H1 (cell line): ENCODE results near the gene CCL15. TPM values are rescaled to one million over a fixed set of nuclear protein-coding genes. Genes with fewer than 3 reads are reported as not detected.

Experiments
- CTCF ChIA-PET: fragments of 300-600 bp; sonication (Branson Sonifier 250); formaldehyde crosslinking; loops from one replicate; lab custom pipeline; 2021; ENCODE audit not compliant: partially characterized antibody; lab: Charles Lee
- POLR2A ChIA-PET: fragments of 300-600 bp; sonication (Branson Sonifier 250); formaldehyde crosslinking; loops from one replicate; lab custom pipeline; 2021; ENCODE audit warnings: inconsistent platforms; ENCODE audit not compliant: partially characterized antibody; lab: Charles Lee
- DNase-seq, 2 experiments: peaks; one replicate each; pipeline versions ENCODE4 v3.0.0 to v3.0.0-alpha.2; 2010 to 2022; ENCODE audit warnings: low spot score in 2 of 2, low read depth in 1 of 2, mixed read lengths in 1 of 2
- FAIRE-seq: peaks from 2 replicates; lab custom pipeline; 2011; peaks lifted over from hg19 to GRCh38; lab: Jason Lieb, UNC
- H2AFZ ChIP-seq: 2 replicates; pipeline ENCODE4 v1.8.1; 2012; ENCODE audit warnings: low read length, inconsistent platforms
- H2AK5ac ChIP-seq: 2 replicates; pipeline ENCODE4 v1.6.1; 2013; ENCODE audit warnings: low read depth, low read length
- H2BK120ac ChIP-seq: replicated peaks from 2 replicates; pipeline ENCODE3; 2013; ENCODE audit warnings: low read depth, low read length, inconsistent platforms
- H2BK12ac ChIP-seq: 2 replicates; pipeline ENCODE4 v1.6.1; 2013; ENCODE audit warnings: low read depth, low read length
- H2BK15ac ChIP-seq: 2 replicates; pipeline ENCODE4 v1.6.1; 2013; ENCODE audit warnings: low read length
- H2BK20ac ChIP-seq: 2 replicates; pipeline ENCODE4 v1.6.1; 2013; ENCODE audit warnings: low read length
- H2BK5ac ChIP-seq: 2 replicates; pipeline ENCODE4 v1.6.1; 2013; ENCODE audit warnings: low read depth, low read length
- H3K14ac ChIP-seq: 2 replicates; pipeline ENCODE4 v1.6.1; 2013; ENCODE audit warnings: inconsistent platforms; ENCODE audit not compliant: insufficient read length
- H3K18ac ChIP-seq: 2 replicates; pipeline ENCODE4 v1.6.1; 2013; ENCODE audit warnings: low read length; ENCODE audit errors: extremely low read depth
- H3K23ac ChIP-seq: 2 replicates; pipeline ENCODE4 v1.6.1; 2013; ENCODE audit warnings: inconsistent platforms; ENCODE audit not compliant: insufficient read length
- H3K23me2 ChIP-seq: 2 replicates; pipeline ENCODE4 v1.6.1; 2013; ENCODE audit warnings: low read depth, low read length
- H3K27ac ChIP-seq: 2 replicates; pipeline ENCODE4 v1.6.1; 2011; ENCODE audit warnings: low read depth, low read length, inconsistent platforms
- H3K27me3 ChIP-seq, 4 experiments: replicated peaks in 1 of 4; 1 replicate in 1 of 4; 2 replicates in 3 of 4; pipeline versions ENCODE4 v1.6.1 to v1.8.1; 2011 to 2013; ENCODE audit warnings: low read length in 3 of 4, mild to moderate bottlenecking in 3 of 4, inconsistent platforms in 2 of 4, mixed read lengths in 2 of 4, moderate library complexity in 1 of 4; ENCODE audit not compliant: control insufficient read depth in 3 of 4, insufficient read depth in 3 of 4; ENCODE audit errors: extremely low read depth in 1 of 4
- H3K36me3 ChIP-seq, 4 experiments: 2 replicates each; pipeline versions ENCODE4 v1.6.1 to v1.8.1; 2011 to 2013; ENCODE audit warnings: mild to moderate bottlenecking in 4 of 4, low read length in 3 of 4, moderate library complexity in 2 of 4, control low read depth in 1 of 4, inconsistent platforms in 1 of 4; ENCODE audit not compliant: insufficient read depth in 4 of 4, control insufficient read depth in 2 of 4
- H3K4ac ChIP-seq: replicated peaks from 2 replicates; pipeline ENCODE3; 2013; ENCODE audit warnings: low read length, low read depth, mixed read lengths, inconsistent platforms; ENCODE audit not compliant: insufficient read length
- H3K4me1 ChIP-seq, 4 experiments: replicated peaks in 1 of 4; 1 replicate in 1 of 4; 2 replicates in 3 of 4; pipeline versions ENCODE4 v1.6.1 to v1.8.1; 2011 to 2013; ENCODE audit warnings: low read length in 3 of 4, inconsistent platforms in 2 of 4, mixed read lengths in 1 of 4; ENCODE audit not compliant: insufficient read depth in 4 of 4, control insufficient read depth in 3 of 4
- H3K4me2 ChIP-seq, 2 experiments: 2 replicates each; pipeline versions ENCODE4 v1.6.1 to v1.8.1; 2011 to 2013; ENCODE audit warnings: low read depth in 2 of 2, low read length in 2 of 2, control low read depth in 1 of 2, inconsistent platforms in 1 of 2, mild to moderate bottlenecking in 1 of 2; ENCODE audit not compliant: insufficient read depth in 1 of 2
- H3K4me3 ChIP-seq, 4 experiments: fragments of 200-600, 300-600 bp in 1 of 4; sonication (generic), shearing (Covaris generic), sonication (Bioruptor Twin) in 1 of 4; 2 replicates each; pipeline versions ENCODE4 v1.5.1 to v1.8.1; 2011 to 2016; ENCODE audit warnings: low read length in 4 of 4, low read depth in 3 of 4, control low read depth in 2 of 4, inconsistent platforms in 2 of 4, mild to moderate bottlenecking in 2 of 4, mixed read lengths in 1 of 4, moderate library complexity in 1 of 4; ENCODE audit not compliant: insufficient read depth in 2 of 4; ENCODE audit errors: extremely low read depth in 1 of 4
- H3K56ac ChIP-seq: replicated peaks from 2 replicates; pipeline ENCODE3; 2013; ENCODE audit warnings: low read depth, mild to moderate bottlenecking, mixed read lengths, low read length, inconsistent platforms; ENCODE audit not compliant: insufficient read length
- H3K79me1 ChIP-seq: 2 replicates; pipeline ENCODE4 v1.6.1; 2013; ENCODE audit warnings: low read depth, low read length, control low read depth
- H3K79me2 ChIP-seq, 2 experiments: 2 replicates each; pipeline versions ENCODE4 v1.6.1 to v1.8.1; 2012 to 2013; ENCODE audit warnings: low read length in 2 of 2, mild to moderate bottlenecking in 2 of 2, inconsistent platforms in 1 of 2; ENCODE audit not compliant: insufficient read depth in 2 of 2, control insufficient read depth in 1 of 2
- H3K9ac ChIP-seq, 4 experiments: replicated peaks in 1 of 4; 1 replicate in 1 of 4; 2 replicates in 3 of 4; pipeline versions ENCODE4 v1.6.1 to v1.8.1; 2011 to 2013; ENCODE audit warnings: low read depth in 3 of 4, low read length in 3 of 4, control low read depth in 2 of 4, mild to moderate bottlenecking in 2 of 4, moderate library complexity in 2 of 4, inconsistent platforms in 1 of 4; ENCODE audit errors: extremely low read depth in 1 of 4
- H3K9me3 ChIP-seq, 2 experiments: 2 replicates each; pipeline versions ENCODE4 v1.6.1 to v1.8.1; 2012 to 2013; ENCODE audit warnings: mild to moderate bottlenecking in 2 of 2, moderate library complexity in 2 of 2, control low read depth in 1 of 2, inconsistent platforms in 1 of 2, low read depth in 1 of 2, low read length in 1 of 2, mixed read lengths in 1 of 2; ENCODE audit not compliant: insufficient read depth in 2 of 2
- H4K20me1 ChIP-seq, 2 experiments: replicated peaks in 1 of 2; 2 replicates each; pipeline versions ENCODE3 to v1.8.1; 2011 to 2013; ENCODE audit warnings: inconsistent platforms in 2 of 2, low read length in 2 of 2, mild to moderate bottlenecking in 1 of 2; ENCODE audit not compliant: insufficient read depth in 2 of 2, control insufficient read depth in 1 of 2
- H4K5ac ChIP-seq: 2 replicates; pipeline ENCODE4 v1.6.1; 2013; ENCODE audit warnings: low read length, low read depth, mixed read lengths, inconsistent platforms; ENCODE audit not compliant: insufficient read length
- H4K8ac ChIP-seq: 2 replicates; pipeline ENCODE4 v1.8.0; 2013; ENCODE audit warnings: mild to moderate bottlenecking, moderate library complexity, low read length, inconsistent platforms; ENCODE audit not compliant: insufficient read depth; ENCODE audit errors: extremely low read depth
- H4K91ac ChIP-seq: replicated peaks from 2 replicates; pipeline ENCODE3; 2013; ENCODE audit warnings: low read length, mixed read lengths, inconsistent platforms; ENCODE audit not compliant: insufficient read length
- CBX8 ChIP-seq: fragments of 300-800, 300-1000 bp; sonication (generic); IDR thresholded peaks from 2 replicates; pipeline ENCODE4 v1.7.1; 2016; ENCODE audit warnings: low read depth, low read length, borderline replicate concordance
- CHD1 ChIP-seq: IDR thresholded peaks from 2 replicates; pipeline ENCODE4 v1.6.1; 2012; ENCODE audit warnings: low read depth, low read length, improper control_type of control experiment
- CHD2 ChIP-seq: IDR thresholded peaks from 2 replicates; pipeline ENCODE4 v1.6.1; 2012; ENCODE audit warnings: low read length, improper control_type of control experiment
- CREB1 ChIP-seq: IDR thresholded peaks from 2 replicates; pipeline ENCODE4 v1.6.1; 2012; ENCODE audit warnings: inconsistent platforms
- CTBP2 ChIP-seq: IDR thresholded peaks from 2 replicates; pipeline ENCODE4 v1.7.0; 2011; ENCODE audit warnings: borderline replicate concordance, mild to moderate bottlenecking, moderate library complexity, mixed read lengths, low read length; ENCODE audit not compliant: insufficient read depth, insufficient read length
- GABPA ChIP-seq: IDR thresholded peaks from 2 replicates; pipeline ENCODE4 v1.6.1; 2011; ENCODE audit warnings: mild to moderate bottlenecking, low read length, moderate library complexity, borderline replicate concordance; ENCODE audit not compliant: insufficient read depth
- NRF1 ChIP-seq: IDR thresholded peaks from 2 replicates; pipeline ENCODE4 v1.6.1; 2011; ENCODE audit warnings: mild to moderate bottlenecking, low read depth, low read length, improper control_type of control experiment
- PHF8 ChIP-seq: fragments of 200-600 bp; sonication (generic); conservative IDR thresholded peaks from 2 replicates; pipeline ENCODE4 v1.7.1; 2012; ENCODE audit warnings: low read depth, mild to moderate bottlenecking, inconsistent platforms, low read length, moderate library complexity
- SUZ12 ChIP-seq: fragments of 200-600 bp; sonication (generic); IDR thresholded peaks from 2 replicates; pipeline ENCODE4 v1.6.1; 2012; ENCODE audit warnings: mild to moderate bottlenecking, inconsistent platforms, low read length, moderate library complexity, mixed read lengths
- TAF1 ChIP-seq: IDR thresholded peaks from 2 replicates; pipeline ENCODE4 v1.6.1; 2011; ENCODE audit warnings: mild to moderate bottlenecking, low read depth, low read length
- ZNF274 ChIP-seq: IDR thresholded peaks from 2 replicates; pipeline ENCODE4 v1.7.0; 2012; ENCODE audit warnings: low read length, borderline replicate concordance; ENCODE audit errors: extremely low read depth
- WGBS, 2 experiments: shearing (Covaris generic) in 1 of 2; methylation state at CpG; one replicate each; pipeline versions ENCODE4 v1.1.6 to v1.1.7; 2013 to 2015; ENCODE audit warnings: low lambda C conversion rate in 2 of 2, mixed read lengths in 2 of 2, inconsistent platforms in 1 of 2, low coverage in 1 of 2, missing lambda C conversion rate in 1 of 2; ENCODE audit not compliant: insufficient replicate concordance in 2 of 2, insufficient coverage in 1 of 2, insufficient read length in 1 of 2; ENCODE audit errors: extremely low coverage in 1 of 2, missing lambda C conversion rate in 1 of 2; 5-methylcytosine and 5-hydroxymethylcytosine counted together
- polyA plus RNA-seq, 7 experiments: library from polyadenylated mRNA; depleted of rRNA in 3 of 7; stranded (reverse) in 5 of 7; unstranded in 2 of 7; fragments of >200 nt in 5 of 7; fragments of 200-250 nt in 2 of 7; gene quantifications; 1 replicate in 5 of 7; 2 replicates in 1 of 7; 4 replicates in 1 of 7; pipeline versions ENCODE4 v1.2.1 to v1.2.3, GENCODE V29; 2011 to 2013; ENCODE audit warnings: missing spikeins in 2 of 7, mixed read lengths in 2 of 7
- total RNA-seq: library from RNA; stranded (reverse); fragmentation: NEBNext Ultra II Directional; extraction: Animal tissue kit (Norgen Biotek cat#: 25700); gene quantifications from 2 replicates; pipeline ENCODE4 v1.2.1, GENCODE V29; 2021
- TF ChIP-seq, protein P1 (sequence below): IDR thresholded peaks from 2 replicates; pipeline ENCODE4 v1.6.1; 2012; ENCODE audit warnings: low read length, inconsistent platforms

The CCL15 gene
- total and polyA plus RNA-seq, 2 of the 8 experiments (the other 6 are each of a cell fraction or from before 2014, with no cell fraction given), result not detected

DNA sequence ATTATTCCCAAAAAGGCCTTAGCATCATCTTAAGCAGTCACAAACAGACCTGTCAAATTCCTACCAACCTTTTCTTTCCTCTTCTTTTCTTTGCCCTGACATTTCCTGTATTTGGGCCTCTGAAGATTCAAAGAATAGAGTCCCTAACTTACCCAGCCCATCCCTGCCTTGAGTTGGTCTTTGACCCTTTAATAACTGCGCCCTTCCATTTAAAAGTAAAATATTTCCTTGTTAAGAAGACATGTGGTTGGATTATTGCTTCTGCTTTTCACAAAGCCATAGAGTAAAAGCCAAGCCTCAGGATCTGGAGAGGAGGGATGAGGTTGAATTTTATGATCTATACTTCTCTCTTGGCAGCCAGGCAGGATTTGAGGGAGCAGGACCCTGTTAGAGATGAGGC, 29.6 kb upstream of the CCL15 start:
- no peak for FAIRE-seq
- Histone ChIP-seq H3K79me2 (no peaks in the 10 kb centered on the region), H3K4ac (no peak overlapping the region), H2BK5ac (no peak overlapping the region), H3K79me1 (no peaks in the 10 kb centered on the region), H4K8ac (no peak overlapping the region), H3K23ac (no peak overlapping the region), H2BK20ac (no peak overlapping the region), H2BK120ac (no peak overlapping the region), H3K4me2 (no peak overlapping the region), H4K20me1 (no peaks in the 10 kb centered on the region), H3K9ac (no peak overlapping the region), H3K23me2 (peaks cover 3% of the 10 kb centered on the region; the same call in 1 of the 2 replicates), H3K27ac (no peak overlapping the region), H3K27me3 (peaks cover 0 to 2% (median under 1%) of the 10 kb centered on the region in 4 experiments; a peak in 1 of 7 replicates), H3K14ac (no peak overlapping the region), H3K56ac (no peak overlapping the region), H2AK5ac (no peak overlapping the region), H4K91ac (no peak overlapping the region), H3K4me3 (no peak overlapping the region), H3K9me3 (no peaks in the 10 kb centered on the region), H2BK12ac (no peak overlapping the region), H3K36me3 (no peaks in the 10 kb centered on the region), H2BK15ac (no peak overlapping the region), H4K5ac (no peak overlapping the region), H2AFZ (peak overlapping the region; percentile 65; the same call in 1 of the 2 replicates), H3K18ac (no peak overlapping the region), H3K4me1 (no peaks in the 10 kb centered on the region)
- WGBS, 2 experiments, result 87% methylated on average over 1 of the region's 1 CpG; no CpG with 5 or more reads in 1 of the 2 experiments
- no peak for DNase-seq
- ChIA-PET POLR2A (no interaction called here), CTCF (no interaction called here)
- TF ChIP-seq CREB1 (no peak), ZNF274 (no peak), CHD2 (no peak), NRF1 (no peak), SUZ12 (no peak), GABPA (no peak), PHF8 (no peak), CHD1 (no peak), TAF1 (no peak), CBX8 (no peak), CTBP2 (no peak)
- TF ChIP-seq, protein P1, sequence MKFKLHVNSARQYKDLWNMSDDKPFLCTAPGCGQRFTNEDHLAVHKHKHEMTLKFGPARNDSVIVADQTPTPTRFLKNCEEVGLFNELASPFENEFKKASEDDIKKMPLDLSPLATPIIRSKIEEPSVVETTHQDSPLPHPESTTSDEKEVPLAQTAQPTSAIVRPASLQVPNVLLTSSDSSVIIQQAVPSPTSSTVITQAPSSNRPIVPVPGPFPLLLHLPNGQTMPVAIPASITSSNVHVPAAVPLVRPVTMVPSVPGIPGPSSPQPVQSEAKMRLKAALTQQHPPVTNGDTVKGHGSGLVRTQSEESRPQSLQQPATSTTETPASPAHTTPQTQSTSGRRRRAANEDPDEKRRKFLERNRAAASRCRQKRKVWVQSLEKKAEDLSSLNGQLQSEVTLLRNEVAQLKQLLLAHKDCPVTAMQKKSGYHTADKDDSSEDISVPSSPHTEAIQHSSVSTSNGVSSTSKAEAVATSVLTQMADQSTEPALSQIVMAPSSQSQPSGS, result no peak
